IMR-90 (cell line): Measurements from ENCODE around the gene ADCK2. TPM values are rescaled to one million over a fixed set of nuclear protein-coding genes. Genes with fewer than 3 reads are reported as not detected.

ENCODE experiments used
- ATAC-seq: fragments of 200-7000 bp; cut with Tn5 transposase; 2 replicates; pipeline ENCODE4 v1.9.1; 2020; ENCODE audit warnings: low read depth, mild to moderate bottlenecking, moderate library complexity
- BruUV-seq: library from RNA; stranded (reverse); fragments of 400-500 nt; replicated peaks from 2 replicates; lab custom pipeline; 2021; lab: Mats Ljungman, UMichigan
- CTCF ChIA-PET: fragments of 300-600 bp; formaldehyde crosslinking; extraction: SDS; loops from one replicate; lab custom pipeline; 2021; ENCODE audit warnings: antibody characterized with exemption; lab: Yijun Ruan, JAX
- POLR2A ChIA-PET: fragments of 300-600 bp; sonication (Branson Sonifier 250); formaldehyde crosslinking; loops from one replicate; lab custom pipeline; 2022; ENCODE audit warnings: antibody characterized with exemption; ENCODE audit not compliant: unreplicated experiment; lab: Charles Lee
- DNase-seq: peaks from one replicate; pipeline ENCODE4 v3.0.0; 2013
- H2AFZ ChIP-seq: replicated peaks from 2 replicates; pipeline ENCODE3; 2013; ENCODE audit warnings: low read length, mild to moderate bottlenecking; ENCODE audit not compliant: poor library complexity
- H2AK5ac ChIP-seq: 2 replicates; pipeline ENCODE4 v1.6.1; 2013; ENCODE audit warnings: low read depth, low read length, inconsistent platforms
- H2AK9ac ChIP-seq: replicated peaks from 2 replicates; pipeline ENCODE3; 2013; ENCODE audit warnings: mild to moderate bottlenecking, low read depth, low read length, moderate library complexity; ENCODE audit not compliant: poor library complexity
- H2BK120ac ChIP-seq: 2 replicates; pipeline ENCODE4 v1.6.1; 2013; ENCODE audit warnings: low read depth, low read length, inconsistent platforms
- H2BK15ac ChIP-seq: 3 replicates; pipeline ENCODE4 v1.6.1; 2013; ENCODE audit warnings: low read depth, low read length, inconsistent platforms
- H2BK20ac ChIP-seq: 2 replicates; pipeline ENCODE4 v1.6.1; 2013; ENCODE audit warnings: low read depth, mild to moderate bottlenecking, inconsistent platforms, low read length, moderate library complexity
- H2BK5ac ChIP-seq: 2 replicates; pipeline ENCODE4 v1.6.1; 2013; ENCODE audit warnings: mild to moderate bottlenecking, low read depth, low read length, inconsistent platforms; ENCODE audit not compliant: poor library complexity, severe bottlenecking
- H3K14ac ChIP-seq: replicated peaks from 2 replicates; pipeline ENCODE4 v1.6.1; 2013; ENCODE audit warnings: low read depth, low read length, inconsistent platforms
- H3K18ac ChIP-seq: 2 replicates; pipeline ENCODE4 v1.6.1; 2013; ENCODE audit warnings: low read depth, low read length, control low read depth
- H3K23ac ChIP-seq: 2 replicates; pipeline ENCODE4 v1.6.1; 2013; ENCODE audit warnings: low read depth, low read length, inconsistent platforms
- H3K27ac ChIP-seq: 2 replicates; pipeline ENCODE4 v1.5.1; 2013; ENCODE audit warnings: mild to moderate bottlenecking, control low read depth, low read length; ENCODE audit not compliant: insufficient read depth
- H3K27me3 ChIP-seq: 2 replicates; pipeline ENCODE4 v1.6.1; 2013; ENCODE audit warnings: low read length; ENCODE audit not compliant: control insufficient read depth, insufficient read depth
- H3K36me3 ChIP-seq: 2 replicates; pipeline ENCODE4 v1.6.1; 2013; ENCODE audit warnings: low read length, mixed read lengths; ENCODE audit not compliant: control insufficient read depth, insufficient read depth
- H3K4ac ChIP-seq: 2 replicates; pipeline ENCODE4 v1.6.1; 2013; ENCODE audit warnings: low read depth, low read length, inconsistent platforms
- H3K4me1 ChIP-seq: 2 replicates; pipeline ENCODE4 v1.6.1; 2013; ENCODE audit warnings: low read length, mixed read lengths; ENCODE audit not compliant: control insufficient read depth, insufficient read depth
- H3K4me2 ChIP-seq: 2 replicates; pipeline ENCODE4 v1.6.1; 2013; ENCODE audit warnings: low read depth, mild to moderate bottlenecking, control low read depth, low read length, moderate library complexity
- H3K4me3 ChIP-seq: 2 replicates; pipeline ENCODE4 v1.5.1; 2013; ENCODE audit warnings: low read depth, mild to moderate bottlenecking, control low read depth, low read length, moderate library complexity; ENCODE audit not compliant: insufficient read depth
- H3K56ac ChIP-seq: 2 replicates; pipeline ENCODE4 v1.6.1; 2013; ENCODE audit warnings: low read length, inconsistent platforms; ENCODE audit not compliant: insufficient read depth; ENCODE audit errors: extremely low read depth
- H3K79me1 ChIP-seq, 2 experiments: 2 replicates each; pipeline ENCODE4 v1.6.1; 2013; ENCODE audit warnings: low read length in 2 of 2, inconsistent platforms in 1 of 2, low read depth in 1 of 2
- H3K9ac ChIP-seq: 2 replicates; pipeline ENCODE4 v1.6.1; 2013; ENCODE audit warnings: low read depth, low read length, control low read depth
- H3K9me1 ChIP-seq: 2 replicates; pipeline ENCODE4 v1.6.1; 2013; ENCODE audit warnings: low read length, inconsistent platforms; ENCODE audit not compliant: insufficient read depth
- H3K9me3 ChIP-seq: 2 replicates; pipeline ENCODE4 v1.6.1; 2013; ENCODE audit warnings: low read length; ENCODE audit not compliant: control insufficient read depth, insufficient read depth
- H4K20me1 ChIP-seq: 2 replicates; pipeline ENCODE4 v1.6.1; 2013; ENCODE audit warnings: low read length, inconsistent platforms; ENCODE audit not compliant: insufficient read depth
- H4K5ac ChIP-seq: 2 replicates; pipeline ENCODE4 v1.6.1; 2013; ENCODE audit warnings: mild to moderate bottlenecking, low read depth, low read length, control low read depth
- H4K8ac ChIP-seq, 2 experiments: 2 replicates each; pipeline ENCODE4 v1.6.1; 2013; ENCODE audit warnings: low read depth in 2 of 2, low read length in 2 of 2, control low read depth in 1 of 2, inconsistent platforms in 1 of 2
- H4K91ac ChIP-seq: 2 replicates; pipeline ENCODE4 v1.6.1; 2013; ENCODE audit warnings: low read depth, low read length, inconsistent platforms; ENCODE audit not compliant: insufficient read depth
- BHLHE40 ChIP-seq: fragments of 150-350 bp; IDR thresholded peaks from 2 replicates; pipeline ENCODE4 v1.6.1; 2016; ENCODE audit warnings: mild to moderate bottlenecking, low read depth, low read length
- CEBPB ChIP-seq: IDR thresholded peaks from 2 replicates; pipeline ENCODE4 v1.6.1; 2012; ENCODE audit warnings: low read depth, low read length, improper control_type of control experiment
- CHD1 ChIP-seq: IDR thresholded peaks from 2 replicates; pipeline ENCODE4 v1.6.1; 2012; ENCODE audit warnings: low read depth, low read length, improper control_type of control experiment
- CTCF ChIP-seq: conservative IDR thresholded peaks from 2 replicates; pipeline ENCODE4 v1.5.1; 2012; ENCODE audit warnings: mild to moderate bottlenecking, low read depth, low read length, improper control_type of control experiment
- FOS ChIP-seq: fragments of 150-350 bp; IDR thresholded peaks from 2 replicates; pipeline ENCODE4 v1.6.1; 2016; ENCODE audit warnings: low read depth, low read length
- MAFK ChIP-seq: IDR thresholded peaks from 2 replicates; pipeline ENCODE4 v1.6.1; 2012; ENCODE audit warnings: low read depth, low read length, improper control_type of control experiment
- MAZ ChIP-seq: IDR thresholded peaks from 2 replicates; pipeline ENCODE4 v1.6.1; 2012; ENCODE audit warnings: low read depth, mild to moderate bottlenecking, low read length, improper control_type of control experiment, moderate library complexity, borderline replicate concordance
- MXI1 ChIP-seq: IDR thresholded peaks from 2 replicates; pipeline ENCODE4 v1.6.1; 2012; ENCODE audit warnings: low read depth, mild to moderate bottlenecking, low read length, moderate library complexity, borderline replicate concordance
- NFE2L2 ChIP-seq: fragments of 150-350 bp; IDR thresholded peaks from 2 replicates; pipeline ENCODE4 v1.6.1; 2016; ENCODE audit warnings: low read depth, mild to moderate bottlenecking, low read length
- POLR2A ChIP-seq: IDR thresholded peaks from 2 replicates; pipeline ENCODE4 v1.6.1; 2012; ENCODE audit warnings: mild to moderate bottlenecking, low read depth, low read length
- RAD21 ChIP-seq: IDR thresholded peaks from 2 replicates; pipeline ENCODE4 v1.6.1; 2012; ENCODE audit warnings: low read length, improper control_type of control experiment
- RCOR1 ChIP-seq: IDR thresholded peaks from 2 replicates; pipeline ENCODE4 v1.6.1; 2012; ENCODE audit warnings: mild to moderate bottlenecking, low read length, improper control_type of control experiment; ENCODE audit not compliant: insufficient replicate concordance
- RFX5 ChIP-seq: IDR thresholded peaks from 2 replicates; pipeline ENCODE4 v1.8.0; 2012; ENCODE audit warnings: low read depth, mild to moderate bottlenecking, low read length, moderate library complexity
- SMC3 ChIP-seq: fragments of 150-350 bp; IDR thresholded peaks from 2 replicates; pipeline ENCODE4 v1.6.1; 2016; ENCODE audit warnings: low read depth, mild to moderate bottlenecking, antibody characterized with exemption, low read length, moderate library complexity
- WGBS, 2 experiments: methylation state at CpG; one replicate each; pipeline versions ENCODE4 v1.1.5 to v1.1.7; 2013; ENCODE audit warnings: missing lambda C conversion rate in 2 of 2; ENCODE audit not compliant: insufficient read length in 1 of 2; ENCODE audit errors: extremely low coverage in 2 of 2; 5-methylcytosine and 5-hydroxymethylcytosine counted together
- dilution Hi-C: fragments of 300-500 bp; cut with HindIII; formaldehyde crosslinking; loops from one replicate; pipeline ENCODE4 v1.14.3; 2018; ENCODE audit warnings: low sequenced_read_pairs; ENCODE audit not compliant: unreplicated experiment
- in situ Hi-C: fragments of 300-500 bp; cut with MboI; formaldehyde crosslinking; loops from 3 replicates; pipeline ENCODE4 v1.14.3; 2019; ENCODE audit warnings: low sequenced_read_pairs, inconsistent platforms, mixed read lengths
- intact Hi-C: fragments of 100-400 bp; cut with micrococcal nuclease; formaldehyde crosslinking; loops from 2 replicates; pipeline ENCODE4 v1.10.0; 2022
- polyA plus RNA-seq, 3 experiments: library from polyadenylated mRNA; depleted of rRNA; stranded (reverse); fragments of >200 nt; gene quantifications; 2 replicates each; pipeline ENCODE4 v1.2.3, GENCODE V29; 2012; ENCODE audit warnings: low replicate concordance in 1 of 3
- total RNA-seq: library from RNA; depleted of rRNA; stranded (reverse); fragments of >200 nt; gene quantifications from 2 replicates; pipeline ENCODE4 v1.2.3, GENCODE V29; 2012
- TF ChIP-seq, protein P1 (sequence below): fragments of 150-350 bp; IDR thresholded peaks from 2 replicates; pipeline ENCODE4 v1.6.1; 2017; ENCODE audit warnings: mild to moderate bottlenecking, antibody characterized with exemption, low read length, low read depth
- TF ChIP-seq, protein P2 (sequence below): fragments of 150-350 bp; IDR thresholded peaks from 2 replicates; pipeline ENCODE4 v1.6.1; 2016; ENCODE audit warnings: low read depth, mild to moderate bottlenecking, low read length, moderate library complexity, borderline replicate concordance

ADCK2 gene
- total and polyA plus RNA-seq, 2 of the 4 experiments (the other 2 are of a cell fraction): 7.1 to 10.0 TPM

DNA sequence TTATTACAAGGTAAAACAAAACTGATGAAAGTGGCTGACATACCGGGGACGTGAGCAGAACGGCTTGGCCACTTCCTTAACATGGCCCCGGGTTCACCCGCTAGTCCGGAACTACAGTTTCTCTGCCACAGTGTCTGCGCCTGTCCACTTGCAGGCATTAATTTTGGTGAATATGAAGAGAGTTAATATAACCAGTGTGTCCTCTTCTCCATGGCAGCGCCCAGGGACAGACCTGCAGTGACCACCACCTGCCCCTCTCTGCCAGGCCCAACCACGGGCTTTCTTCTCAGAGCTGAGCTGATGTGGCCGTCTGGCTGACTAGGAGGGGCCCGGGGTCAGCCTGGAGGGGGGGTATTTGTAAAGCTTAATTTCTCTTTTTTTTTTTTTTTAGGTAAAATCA lies 22.6 kb downstream of the ADCK2 start:
- Histone ChIP-seq H3K23ac (no peak overlapping the region), H4K91ac (no peak overlapping the region), H4K20me1 (no peaks in the 10 kb centered on the region; the same call in 1 of the 2 replicates), H2BK120ac (no peak overlapping the region), H3K4me1 (peaks cover 5% of the 10 kb centered on the region), H2AFZ (no peak overlapping the region), H2BK15ac (no peak overlapping the region), H3K9me1 (peaks cover 6% of the 10 kb centered on the region; the same call in 1 of the 2 replicates), H2AK5ac (no peak overlapping the region), H3K4ac (no peak overlapping the region), H3K14ac (no peak overlapping the region), H4K5ac (no peak overlapping the region), H3K56ac (no peak overlapping the region), H2AK9ac (no peak overlapping the region), H3K4me3 (no peak overlapping the region), H3K27me3 (no peaks in the 10 kb centered on the region), H3K9me3 (no peaks in the 10 kb centered on the region), H2BK20ac (no peak overlapping the region), H3K79me1 (peaks cover 11 to 25% of the 10 kb centered on the region in 2 experiments; a peak in 3 of 4 replicates), H3K9ac (no peak overlapping the region), H2BK5ac (no peak overlapping the region), H4K8ac (no peak overlapping the region; a peak in 1 of 4 replicates), H3K36me3 (no peaks in the 10 kb centered on the region; the same call in 1 of the 2 replicates), H3K18ac (no peak overlapping the region), H3K27ac (no peak overlapping the region), H3K4me2 (no peak overlapping the region)
- DNase-seq: no peak
- WGBS, 2 experiments: no CpG with 5 or more reads among the region's 11 CpGs
- ChIA-PET CTCF (no interaction called here), POLR2A (interaction anchor here (0.5 kb wide), 1 partner anchor 215 kb away, joined by 3 read pairs; no protein-coding TSS in a partner anchor)
- TF ChIP-seq MAZ: no peak
- no peak for TF ChIP-seq FOS
- no peak for TF ChIP-seq RAD21
- TF ChIP-seq SMC3: no peak
- TF ChIP-seq CHD1: no peak
- no peak for TF ChIP-seq MXI1
- no peak for TF ChIP-seq POLR2A
- TF ChIP-seq, protein P1, sequence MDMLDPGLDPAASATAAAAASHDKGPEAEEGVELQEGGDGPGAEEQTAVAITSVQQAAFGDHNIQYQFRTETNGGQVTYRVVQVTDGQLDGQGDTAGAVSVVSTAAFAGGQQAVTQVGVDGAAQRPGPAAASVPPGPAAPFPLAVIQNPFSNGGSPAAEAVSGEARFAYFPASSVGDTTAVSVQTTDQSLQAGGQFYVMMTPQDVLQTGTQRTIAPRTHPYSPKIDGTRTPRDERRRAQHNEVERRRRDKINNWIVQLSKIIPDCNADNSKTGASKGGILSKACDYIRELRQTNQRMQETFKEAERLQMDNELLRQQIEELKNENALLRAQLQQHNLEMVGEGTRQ: no peak
- TF ChIP-seq, protein P2, sequence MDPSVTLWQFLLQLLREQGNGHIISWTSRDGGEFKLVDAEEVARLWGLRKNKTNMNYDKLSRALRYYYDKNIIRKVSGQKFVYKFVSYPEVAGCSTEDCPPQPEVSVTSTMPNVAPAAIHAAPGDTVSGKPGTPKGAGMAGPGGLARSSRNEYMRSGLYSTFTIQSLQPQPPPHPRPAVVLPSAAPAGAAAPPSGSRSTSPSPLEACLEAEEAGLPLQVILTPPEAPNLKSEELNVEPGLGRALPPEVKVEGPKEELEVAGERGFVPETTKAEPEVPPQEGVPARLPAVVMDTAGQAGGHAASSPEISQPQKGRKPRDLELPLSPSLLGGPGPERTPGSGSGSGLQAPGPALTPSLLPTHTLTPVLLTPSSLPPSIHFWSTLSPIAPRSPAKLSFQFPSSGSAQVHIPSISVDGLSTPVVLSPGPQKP: no peak
- no peak for TF ChIP-seq RFX5
- no peak for TF ChIP-seq BHLHE40
- TF ChIP-seq MAFK: no peak
- TF ChIP-seq NFE2L2: no peak
- TF ChIP-seq CTCF: no peak
- TF ChIP-seq RCOR1: no peak
- TF ChIP-seq CEBPB: no peak
- no TSS peak for BruUV-seq
- in situ Hi-C loops: no loop called here
- intact Hi-C loops: loop anchor here (10.0 kb wide), 1 partner anchor 229 kb away; the partner anchor contains the start of gene BRAF
- dilution Hi-C loops: no loop called here
- no peak for ATAC-seq
